ENCODE results near the gene C1orf74.

Gene C1orf74

DNA sequence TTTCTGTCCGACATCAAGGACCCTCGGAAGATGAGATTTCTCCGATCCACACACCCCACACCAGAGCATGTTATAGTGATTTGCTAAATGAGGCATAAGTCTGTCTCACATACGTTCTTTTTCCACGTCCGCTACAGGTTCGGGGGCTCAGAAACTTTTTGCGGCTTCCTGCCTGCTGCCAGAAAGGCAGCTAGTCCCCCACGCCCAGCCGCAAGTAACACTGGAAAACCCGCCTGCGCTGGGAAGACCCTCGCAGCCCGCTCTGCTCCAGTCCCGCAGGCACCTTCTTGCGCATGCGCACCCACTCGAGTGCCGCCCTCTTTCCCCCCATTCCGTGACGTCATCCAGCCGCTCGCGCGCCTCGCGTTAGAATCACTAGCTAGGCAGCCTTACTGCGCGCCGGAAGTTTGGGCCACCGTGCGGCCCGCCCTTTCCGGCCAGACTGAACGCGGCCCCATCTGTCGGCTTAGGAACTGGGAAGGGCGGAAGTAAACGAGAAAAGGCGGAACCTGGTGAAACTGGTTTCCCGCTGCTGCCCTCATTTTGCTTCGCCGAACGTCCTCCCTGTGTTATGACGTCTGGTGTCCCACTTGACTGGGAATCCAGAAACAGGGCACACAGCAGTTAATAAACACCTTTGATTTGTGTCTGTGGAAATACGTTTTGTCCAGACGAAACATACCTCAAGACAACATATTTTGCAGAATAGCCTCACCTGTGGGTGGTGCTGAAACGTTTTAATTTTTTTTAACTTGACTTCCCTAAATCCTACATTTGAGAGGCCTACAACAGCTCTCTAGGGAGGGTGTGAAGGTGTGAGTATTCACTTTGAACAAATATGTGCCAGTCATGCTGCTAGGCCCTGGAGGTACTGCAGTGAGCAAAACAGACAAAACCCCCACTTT is at the start of gene C1orf74:
Gene C1orf74, minus strand, starts transcription at position 295 of the 905 bp plus-strand sequence. CDS start 925 bp downstream, outside the sequence.
- peak; percentile 71 for DNase-seq (ENCODE audit: low read depth)

DNA sequence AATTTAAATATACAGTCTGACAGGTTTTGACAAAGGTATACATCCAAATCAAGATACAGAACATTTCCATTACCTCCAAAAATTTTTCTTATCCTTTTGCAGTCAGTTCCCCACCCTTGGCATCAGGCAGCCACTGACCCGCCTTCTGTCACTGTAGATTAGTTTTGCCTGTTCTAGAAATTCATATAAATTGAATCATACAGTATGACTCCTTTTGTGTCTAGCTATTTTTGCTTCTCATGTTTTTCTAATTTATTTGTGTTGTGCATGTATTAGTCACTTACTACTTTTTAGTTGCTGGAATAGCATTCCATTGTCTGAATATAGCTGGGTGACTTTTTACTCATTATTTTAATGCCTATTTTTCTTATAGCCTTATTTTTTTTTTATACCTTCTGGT is 47.3 kb upstream of the C1orf74 start:
- no peak for DNase-seq (ENCODE audit: low read depth)

DNA sequence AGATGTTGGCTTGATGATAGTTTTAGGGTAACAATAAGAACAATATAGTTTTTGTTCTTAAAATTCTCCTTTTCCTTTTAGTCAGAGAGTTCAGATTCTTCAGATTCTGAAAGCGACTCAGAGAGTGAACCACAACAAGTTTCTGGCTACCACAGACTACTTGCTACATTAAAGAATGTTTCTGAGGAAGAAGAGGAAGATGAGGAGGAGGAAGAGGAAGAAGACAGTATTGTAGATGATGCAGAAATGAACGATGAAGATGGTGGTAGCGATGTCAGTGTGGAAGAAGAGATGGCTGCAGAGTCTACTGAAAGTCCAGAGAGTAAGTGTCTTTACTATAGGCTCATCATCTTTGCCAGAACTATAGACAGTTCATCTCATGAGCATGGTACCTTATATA is 46.4 kb upstream of the C1orf74 start:
- DNase-seq (ENCODE audit: low read depth): no peak

DNA sequence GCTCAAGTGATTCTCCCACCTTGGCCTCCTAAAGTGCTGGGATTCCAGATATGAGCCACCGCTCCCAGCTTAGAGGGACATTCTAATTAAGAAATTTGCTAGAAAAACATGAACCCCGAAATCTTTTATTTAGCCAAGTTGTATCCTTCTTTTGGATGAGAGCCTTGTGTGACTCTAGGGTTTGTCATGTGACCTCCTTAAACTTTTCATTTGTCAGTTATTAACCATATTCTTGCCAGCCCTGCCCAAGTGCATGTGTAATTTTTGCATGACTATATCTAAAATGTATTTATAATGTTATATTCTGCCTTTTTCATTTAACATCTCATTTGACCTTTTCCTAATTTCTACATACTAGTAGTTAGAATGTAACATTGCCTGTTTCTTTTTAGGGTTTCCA is 45.4 kb upstream of the C1orf74 start:
- DNase-seq (ENCODE audit: low read depth): no peak

DNA sequence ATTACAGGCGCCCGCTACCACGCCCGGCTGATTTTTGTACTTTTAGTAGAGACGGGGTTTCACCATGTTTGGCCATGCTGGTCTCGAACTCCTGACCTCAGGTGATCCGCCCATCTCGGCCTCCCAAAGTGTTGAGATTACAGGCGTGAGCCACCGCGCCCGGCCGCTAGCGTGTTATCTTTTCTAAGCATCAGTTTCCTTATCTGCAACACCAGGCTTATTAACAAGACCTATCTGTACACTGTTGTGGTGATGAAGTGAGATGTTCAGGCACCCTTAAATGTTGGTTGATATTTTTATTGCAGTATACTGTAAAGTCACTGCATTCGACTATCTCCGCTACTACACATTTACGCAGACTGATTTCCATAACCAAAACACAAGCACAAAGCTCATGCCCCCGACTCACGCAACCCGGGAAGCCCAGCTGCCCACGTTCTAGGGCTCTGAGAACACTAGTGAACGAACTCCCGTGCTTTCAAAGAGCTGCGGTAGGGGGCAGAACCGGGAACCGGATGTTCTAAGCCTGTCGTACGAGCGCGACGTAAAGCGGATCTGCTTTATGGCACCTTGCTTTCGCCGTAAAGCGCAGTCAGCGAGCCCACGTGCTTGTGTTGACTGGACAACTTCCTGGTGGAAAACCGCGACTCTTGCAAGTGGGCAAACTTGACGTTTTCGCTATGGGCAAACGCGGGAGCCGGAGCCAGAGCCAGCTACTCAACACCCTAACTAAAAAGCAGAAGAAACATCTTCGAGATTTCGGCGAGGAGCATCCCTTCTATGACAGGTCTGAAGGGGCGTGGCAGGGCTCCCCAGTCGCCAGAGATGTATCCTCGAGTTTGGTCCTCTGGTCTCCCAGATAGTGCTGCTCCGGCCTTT is 43.3 kb upstream of the C1orf74 start, which contains the start of gene UTP25:
Gene UTP25, plus strand, starts transcription at position 589 of the 879 bp plus-strand sequence. Its CDS starts 92 bp downstream, at position 681.
- DNase-seq (ENCODE audit: low read depth): peak; percentile 80

DNA sequence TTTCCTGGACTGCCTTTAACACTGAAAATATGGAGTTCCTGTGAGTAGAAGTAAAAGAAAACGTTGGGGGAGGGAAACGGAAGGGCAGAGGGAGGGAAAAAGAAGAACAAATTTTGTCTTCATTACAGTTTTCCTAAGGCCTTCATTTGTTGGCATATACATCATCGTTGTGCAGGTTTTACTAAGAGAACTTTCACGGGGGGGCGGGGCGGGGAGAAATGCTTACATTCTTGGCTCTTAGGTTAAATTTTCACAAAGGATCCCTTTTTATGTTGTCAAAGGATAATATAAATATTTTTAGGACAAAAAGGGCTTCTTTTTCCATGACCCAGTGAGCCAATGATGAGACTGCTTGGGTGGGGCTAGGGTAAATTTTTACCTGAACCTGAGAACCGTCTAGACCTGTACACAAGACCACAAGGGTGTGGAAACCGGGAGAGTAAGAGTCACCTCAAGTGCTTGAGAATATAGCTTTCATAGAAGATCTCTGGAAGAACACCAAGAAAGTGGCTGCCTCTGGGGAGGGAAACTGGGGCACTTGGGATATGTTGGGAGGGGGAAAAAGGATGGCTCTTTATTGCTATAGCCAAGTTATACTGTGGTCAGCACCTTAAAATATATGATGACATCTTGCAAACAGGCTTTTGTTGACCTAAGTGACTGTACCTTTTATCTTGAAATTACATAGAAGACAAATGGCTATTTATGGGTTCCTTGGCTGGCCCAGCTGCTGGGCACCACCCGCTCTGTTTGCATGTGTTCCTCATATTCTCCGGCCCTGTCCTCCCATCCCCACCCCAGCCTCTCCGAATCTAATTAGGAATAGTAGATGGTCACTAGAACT is 41.5 kb upstream of the C1orf74 start:
- DNase-seq (ENCODE audit: low read depth): no peak

DNA sequence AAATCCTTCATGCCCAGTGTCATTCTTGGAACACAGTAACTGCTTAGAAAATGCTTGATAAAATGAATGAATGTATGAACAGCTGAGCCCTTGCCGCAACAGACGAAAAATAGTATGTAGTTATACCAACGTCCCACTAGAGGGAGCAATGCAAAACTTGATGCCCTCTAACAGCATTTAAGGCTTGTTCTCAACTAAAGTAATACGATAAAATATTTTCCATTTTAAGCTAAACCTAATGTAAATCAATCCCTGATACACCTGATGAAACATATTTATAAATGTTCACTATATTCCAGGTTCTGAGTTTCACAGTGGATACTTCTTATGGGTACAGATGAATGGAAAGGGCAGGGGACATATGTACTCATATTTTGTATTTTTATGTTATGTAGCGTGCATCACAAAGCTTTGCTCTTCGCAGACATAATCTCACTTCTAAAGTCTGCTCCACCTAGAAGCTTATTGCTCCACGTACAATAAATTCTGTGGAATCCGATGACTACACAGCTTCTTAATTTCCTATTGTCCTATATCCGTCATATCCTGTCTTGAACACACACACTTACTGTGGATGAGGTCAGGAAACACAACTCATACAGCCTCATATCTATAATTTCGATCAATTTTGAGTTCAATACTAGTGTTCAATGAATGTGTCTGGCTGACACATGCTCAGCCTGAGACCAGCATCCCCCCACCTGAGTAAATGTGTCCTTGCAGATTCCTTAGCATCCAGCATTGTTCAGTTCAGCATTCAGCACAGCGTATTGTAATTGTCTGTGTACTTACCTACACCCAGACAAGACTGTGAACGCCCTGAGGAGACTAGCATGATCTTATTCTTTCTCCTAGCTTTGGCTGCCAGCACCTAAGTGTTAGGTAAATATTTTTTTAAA is 39.0 kb upstream of the C1orf74 start:
- no peak for DNase-seq (ENCODE audit: low read depth)

DNA sequence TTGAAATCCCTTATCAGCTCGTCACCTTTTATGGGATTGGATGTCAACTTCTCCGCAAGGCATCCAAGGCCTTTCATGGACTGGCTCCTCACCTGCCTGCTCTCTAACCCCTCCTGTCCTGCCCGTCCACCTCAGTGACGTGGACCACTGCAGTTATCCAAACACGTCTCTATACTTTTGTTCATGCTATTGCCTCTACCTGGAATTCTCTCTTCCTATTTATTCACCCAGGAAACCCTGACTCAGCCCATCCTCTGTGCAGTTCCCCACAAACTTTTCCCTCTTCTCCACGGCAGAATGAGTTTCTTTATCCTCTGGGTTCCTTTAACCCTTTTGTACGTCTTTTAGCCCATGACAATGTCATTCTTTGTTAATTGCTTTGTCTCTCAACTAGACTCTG is 38.3 kb upstream of the C1orf74 start:
- DNase-seq (ENCODE audit: low read depth): no peak

DNA sequence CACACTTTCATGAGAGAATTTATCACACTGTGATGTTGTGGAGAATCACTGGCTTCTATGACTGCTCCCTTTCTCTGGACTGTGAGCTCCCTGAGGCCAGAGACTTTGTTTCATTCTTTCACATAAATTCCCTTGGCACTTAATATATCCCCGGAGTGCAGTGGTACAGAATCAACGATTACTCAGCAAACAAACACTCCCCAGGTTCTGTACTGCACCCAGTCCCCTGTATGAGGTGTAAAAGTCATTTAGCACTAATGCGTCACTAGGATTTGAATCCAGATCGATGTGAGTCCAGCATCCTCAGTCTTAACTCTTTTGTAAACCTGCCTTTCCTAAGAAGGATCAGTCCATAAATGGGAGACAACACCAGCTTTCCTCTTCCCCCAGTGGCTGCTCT is 36.6 kb upstream of the C1orf74 start:
- no peak for DNase-seq (ENCODE audit: low read depth)

DNA sequence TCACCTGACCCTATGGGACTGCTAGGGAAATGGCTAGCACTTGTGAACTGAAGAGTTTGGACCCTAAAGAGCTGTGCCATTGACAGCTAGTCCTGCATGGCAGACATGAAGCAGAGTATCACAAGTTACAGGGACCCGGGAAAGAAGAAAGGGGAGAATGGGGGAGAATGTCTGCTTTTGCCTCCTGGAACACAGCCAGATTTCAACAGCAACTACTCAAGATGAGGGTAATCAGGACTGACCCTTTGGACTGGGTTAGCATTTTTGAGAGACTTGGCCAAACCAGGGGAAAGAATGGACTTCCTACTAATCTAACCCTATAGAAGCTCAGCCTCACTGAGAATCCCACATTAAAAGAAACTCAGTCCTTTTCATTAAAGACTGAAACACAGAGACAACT is 34.7 kb upstream of the C1orf74 start:
- DNase-seq (ENCODE audit: low read depth): no peak

DNA sequence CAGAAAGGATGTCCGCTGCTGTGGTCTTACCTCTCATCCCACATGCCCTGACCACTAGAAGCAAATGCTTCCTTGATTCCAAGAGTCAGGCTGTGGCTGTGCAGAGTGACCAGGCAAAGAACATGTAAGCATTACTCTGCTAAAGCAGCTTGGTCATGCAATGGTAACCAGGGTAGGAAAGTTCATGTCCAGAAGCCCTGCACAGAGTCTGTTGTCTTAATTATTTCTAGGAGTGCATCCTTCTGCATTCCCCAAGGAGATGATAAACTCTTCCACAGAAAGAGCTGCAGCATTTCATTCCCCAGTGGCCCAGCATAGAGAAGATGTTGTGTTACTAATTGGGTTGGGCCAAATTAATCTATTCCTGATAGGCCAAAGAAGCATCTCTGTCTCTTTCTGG is 33.3 kb upstream of the C1orf74 start:
- DNase-seq (ENCODE audit: low read depth): no peak

DNA sequence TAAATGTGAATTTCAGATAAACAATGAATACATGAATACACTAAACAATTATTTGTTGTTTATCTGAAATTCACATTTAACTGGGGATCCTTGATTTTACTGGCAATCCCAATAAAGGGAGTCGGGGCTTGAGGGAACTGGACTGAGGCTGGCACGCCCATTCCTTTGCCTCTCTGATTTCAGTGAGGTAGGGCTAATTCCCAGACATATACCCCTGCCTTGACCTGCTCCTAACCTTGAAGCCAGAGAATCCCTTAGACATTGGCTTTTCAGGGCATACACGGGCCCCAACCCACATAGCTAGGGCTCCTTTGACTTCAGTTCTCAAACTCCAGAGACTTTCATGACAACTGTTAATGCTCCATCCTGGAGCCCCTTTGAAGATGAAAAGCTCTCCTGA is 32.6 kb upstream of the C1orf74 start:
- DNase-seq (ENCODE audit: low read depth): no peak

DNA sequence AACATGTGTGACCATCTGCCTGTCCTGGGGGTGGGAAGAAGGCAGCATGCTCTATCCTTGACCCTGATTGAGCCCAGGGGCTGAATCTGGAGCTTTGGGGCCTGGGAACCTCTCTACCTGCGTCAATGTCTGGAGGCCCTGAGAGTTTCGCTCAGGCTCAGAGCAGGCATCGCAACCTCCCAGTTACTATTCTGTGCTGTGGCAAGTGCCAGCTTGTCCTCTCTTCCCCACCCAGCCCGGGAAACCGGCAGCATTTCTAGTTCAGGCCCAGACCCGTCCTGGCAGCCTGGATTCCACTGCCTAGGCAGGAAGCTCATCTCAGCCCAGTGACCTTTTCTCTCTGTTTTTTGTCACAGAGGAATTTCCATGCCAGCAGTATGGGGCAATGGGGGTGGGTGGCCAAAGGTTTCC is 31.6 kb upstream of the C1orf74 start:
- no peak for DNase-seq (ENCODE audit: low read depth)

DNA sequence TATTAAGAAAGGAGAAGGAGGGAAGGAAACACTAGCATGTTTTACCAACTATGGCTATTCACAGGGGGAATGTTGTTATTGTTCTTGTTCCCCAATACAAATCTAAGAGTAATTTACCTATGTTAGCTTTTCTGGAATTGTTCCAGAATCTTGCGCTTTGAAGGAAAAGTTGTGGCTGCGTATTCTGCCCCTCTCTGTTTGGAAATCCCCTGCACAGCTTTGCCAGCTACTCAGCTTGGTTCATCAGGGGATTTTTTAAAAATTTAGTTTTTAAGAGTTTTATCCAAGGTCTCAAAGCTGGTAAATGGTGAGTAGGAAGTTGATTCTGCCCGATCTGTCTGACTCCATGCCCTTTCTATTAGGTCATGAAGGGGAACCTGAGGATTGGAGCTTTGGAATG is 31.1 kb upstream of the C1orf74 start:
- DNase-seq (ENCODE audit: low read depth): no peak

DNA sequence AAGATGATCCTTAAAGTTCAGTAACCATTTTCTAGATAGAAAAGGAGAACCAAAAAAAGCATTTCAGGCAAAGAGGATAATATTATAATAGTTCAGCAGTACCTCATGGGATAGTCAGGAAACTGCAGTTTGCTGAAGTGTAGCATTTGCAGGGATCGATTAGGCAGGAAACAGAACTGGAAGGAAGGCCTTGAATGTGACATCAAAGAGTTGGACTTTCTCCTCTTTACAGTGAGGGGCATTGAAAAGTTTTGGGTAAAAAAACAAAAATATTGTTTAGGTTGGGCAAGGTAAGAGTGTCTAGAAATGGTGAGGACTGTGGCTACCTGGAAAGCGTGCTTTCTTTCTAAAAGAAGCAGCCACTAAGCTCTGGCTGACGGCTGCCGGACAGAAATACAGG is 29.5 kb upstream of the C1orf74 start:
- no peak for DNase-seq (ENCODE audit: low read depth)

DNA sequence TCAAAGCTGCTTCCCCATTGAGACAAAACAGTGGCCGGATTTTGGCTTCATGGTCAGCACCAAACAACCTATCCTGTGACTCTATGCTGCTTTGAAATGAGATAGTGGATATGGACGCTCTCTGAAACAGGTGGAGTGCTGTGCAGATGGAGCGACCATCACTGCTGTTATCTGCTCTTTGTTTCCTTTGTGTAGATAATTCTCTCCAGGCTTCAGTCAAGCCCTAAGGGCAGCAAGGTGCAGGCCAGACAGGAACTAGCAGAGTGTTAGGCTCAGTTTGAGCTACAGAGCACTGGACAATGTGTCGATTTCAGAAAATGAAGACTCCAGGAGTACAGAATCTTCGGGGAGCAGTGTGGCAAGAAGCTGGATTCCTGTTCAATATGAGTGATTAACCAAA is 26.4 kb upstream of the C1orf74 start:
- DNase-seq (ENCODE audit: low read depth): no peak

DNA sequence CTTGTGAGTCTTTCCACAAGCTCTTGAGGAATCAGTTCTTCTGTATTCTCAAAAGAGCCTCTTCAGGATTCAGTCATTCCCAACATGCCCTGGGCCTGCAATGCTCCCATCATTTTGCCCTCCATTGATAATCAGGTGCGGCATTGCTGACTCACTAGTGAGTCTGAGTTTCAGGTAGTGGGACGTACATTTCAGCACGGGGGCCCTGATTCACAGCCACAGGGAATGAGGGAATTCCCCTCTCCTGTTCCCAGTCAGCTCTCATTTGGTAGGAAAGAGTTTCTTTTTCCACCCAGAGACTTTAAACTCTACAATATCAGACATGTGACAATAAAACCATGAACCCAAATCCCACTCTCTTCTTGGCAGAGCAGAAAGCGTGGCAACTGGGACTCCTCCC is 25.3 kb upstream of the C1orf74 start:
- no peak for DNase-seq (ENCODE audit: low read depth)

DNA sequence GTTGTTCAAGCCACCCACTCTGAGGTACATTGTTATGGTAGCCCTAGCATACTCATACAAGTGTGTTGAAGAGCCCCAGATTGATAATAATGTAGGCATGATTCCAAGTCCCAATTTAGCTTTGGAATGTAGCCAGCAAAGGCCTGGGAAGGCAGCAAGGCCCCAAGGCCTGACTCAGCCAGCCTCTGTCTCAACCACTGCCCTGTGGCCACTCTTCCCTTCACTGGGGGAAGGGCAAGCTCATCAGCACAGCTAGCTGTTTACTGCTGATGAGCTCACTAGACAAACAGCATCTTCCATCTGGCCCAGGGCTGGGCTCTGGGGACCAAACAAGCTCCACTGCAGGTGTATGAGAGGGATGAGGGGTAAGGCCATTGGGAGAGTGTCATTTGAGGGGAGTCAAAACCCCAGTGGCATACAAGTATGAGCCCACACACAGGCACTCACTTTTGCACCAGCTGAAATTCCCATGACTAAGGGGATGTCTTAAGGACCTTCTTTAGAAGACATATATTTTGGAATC is 23.8 kb upstream of the C1orf74 start:
- peak; percentile 92 for DNase-seq (ENCODE audit: low read depth)

DNA sequence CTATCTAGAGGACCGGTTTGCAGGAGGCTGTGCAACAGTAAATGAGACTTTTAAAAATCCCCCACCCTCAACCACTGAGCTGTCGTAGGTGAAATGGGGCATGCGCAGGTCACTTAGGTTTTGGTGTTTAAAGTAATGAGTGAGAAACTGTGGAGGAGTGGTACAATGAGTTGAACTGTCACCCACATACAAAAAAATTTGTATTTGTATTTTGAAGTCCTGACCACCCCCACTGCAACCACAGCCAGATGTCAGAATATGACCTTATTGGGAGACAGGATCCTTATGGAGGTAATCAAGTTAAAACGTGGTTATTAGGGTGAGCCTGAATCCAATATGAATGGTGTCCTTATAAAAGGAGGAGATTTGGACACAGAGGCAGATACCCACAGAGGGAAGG is 23.1 kb upstream of the C1orf74 start:
- DNase-seq (ENCODE audit: low read depth): no peak

DNA sequence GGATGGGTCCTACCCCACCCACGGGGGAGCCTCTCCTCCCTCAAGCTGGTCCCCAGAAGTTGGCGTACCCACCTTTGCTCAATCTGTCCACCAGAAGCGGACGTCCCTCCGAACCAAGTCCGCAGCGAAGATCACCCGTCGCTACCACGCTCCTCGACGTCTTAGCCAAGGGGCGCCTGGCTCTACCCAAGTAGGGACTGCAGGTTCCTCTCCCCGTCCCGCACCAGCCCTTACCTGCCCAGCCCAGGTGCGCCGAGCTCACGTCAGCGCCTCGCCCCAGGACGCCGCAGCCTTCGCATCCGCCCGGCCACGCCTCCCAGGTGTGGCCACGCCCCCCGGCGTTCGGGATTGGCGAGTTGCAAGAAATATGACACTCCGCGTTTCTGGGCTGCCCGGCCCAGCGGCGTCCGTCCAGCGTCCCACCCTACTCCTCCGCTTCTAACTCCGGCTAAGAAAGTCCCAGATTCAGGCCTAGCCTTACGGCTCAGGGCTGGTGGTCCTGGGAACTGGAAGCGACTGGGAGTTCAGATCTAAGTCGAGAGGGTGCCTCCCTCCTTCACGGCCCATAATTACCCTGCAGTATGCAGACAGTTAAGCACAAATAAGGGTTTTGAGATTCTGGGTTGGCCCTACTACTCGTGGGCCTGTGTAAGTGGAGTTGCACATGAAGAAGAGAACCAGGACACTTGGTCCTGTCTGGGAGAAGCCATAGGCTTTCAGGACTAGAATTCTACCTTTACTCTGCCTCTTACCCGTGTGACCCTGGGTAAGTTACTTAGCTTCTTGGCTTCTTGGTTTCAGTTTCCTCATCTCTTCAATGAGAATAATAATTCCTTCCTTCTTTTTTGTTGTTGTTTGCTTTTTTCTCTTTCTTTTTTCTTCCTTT is 21.8 kb upstream of the C1orf74 start, which contains the start of gene IRF6:
Gene IRF6, minus strand, starts transcription at position 268 of the 886 bp plus-strand sequence. CDS start 4,729 bp downstream, outside the sequence.
- no peak for DNase-seq (ENCODE audit: low read depth)
